Epithelial cell of proximal tubule (primary cell): ENCODE results near the gene TMEM35B. TPM values are rescaled to one million over a fixed set of nuclear protein-coding genes. Genes with fewer than 3 reads are reported as not detected.

Experiments used
- DNase-seq: peaks from one replicate; pipeline ENCODE4 v3.0.0-alpha.2; 2011; ENCODE audit warnings: low read depth
- H3K4me3 ChIP-seq: 2 replicates; pipeline ENCODE4 v1.5.1; 2011; ENCODE audit warnings: low read depth, mild to moderate bottlenecking, low read length
- CTCF ChIP-seq: conservative IDR thresholded peaks from 2 replicates; pipeline ENCODE4 v1.5.1; 2012; ENCODE audit warnings: low read depth, mild to moderate bottlenecking, low read length
- total RNA-seq: library from RNA; depleted of rRNA; stranded (reverse); fragments of >200 nt; gene quantifications from 2 replicates; pipeline ENCODE4 v1.2.3, GENCODE V29; 2015

TMEM35B gene
- total RNA-seq, 1 donor from 2014 or later, result 28.8 TPM

- no peak for DNase-seq
- no peak for TF ChIP-seq CTCF
- no peak overlapping the region for H3K4me3 ChIP-seq
These were observed 31.3 kb upstream of the TMEM35B start for GRCh38 chr1:35016406-35016805.

GRCh38 chr1:35014486-35014885 lies 29.3 kb upstream of the TMEM35B start:
- no peak for DNase-seq
- H3K4me3 ChIP-seq, result no peak overlapping the region
- no peak for TF ChIP-seq CTCF

- no peak overlapping the region for H3K4me3 ChIP-seq
- DNase-seq, result no peak
- TF ChIP-seq CTCF, result no peak
These were observed 20.6 kb upstream of the TMEM35B start for GRCh38 chr1:35005711-35006110.

- H3K4me3 ChIP-seq, result no peak overlapping the region
- no peak for DNase-seq
- TF ChIP-seq CTCF, result no peak
These were observed 16.6 kb upstream of the TMEM35B start for GRCh38 chr1:35001743-35002142.

- TF ChIP-seq CTCF, result no peak
- DNase-seq, result no peak
- H3K4me3 ChIP-seq, result no peak overlapping the region
These were observed 9.7 kb upstream of the TMEM35B start for GRCh38 chr1:34994878-34995277.

GRCh38 chr1:34988581-34988980 lies 3.4 kb upstream of the TMEM35B start:
- no peak for DNase-seq
- TF ChIP-seq CTCF, result no peak
- no peak overlapping the region for H3K4me3 ChIP-seq

GRCh38 chr1:34988147-34988546 lies 3.0 kb upstream of the TMEM35B start:
- DNase-seq, result no peak
- no peak for TF ChIP-seq CTCF
- H3K4me3 ChIP-seq, result no peak overlapping the region
